Sciatic nerve (tissue), 2 donors: ENCODE results near the gene SLC4A1. TPM values are rescaled to one million over a fixed set of nuclear protein-coding genes. Genes with fewer than 3 reads are reported as not detected.

Experiments
- ATAC-seq: fragments of 200-7000 bp; cut with Tn5 transposase; one replicate; pipeline ENCODE4 v1.9.1; 2020; ENCODE audit warnings: mild to moderate bottlenecking, moderate library complexity
- DNase-seq: peaks from one replicate; pipeline ENCODE4 v3.0.0-alpha.2; 2020; ENCODE audit warnings: low spot score
- intact Hi-C: fragments of 100-400 bp; cut with DNase I; formaldehyde crosslinking; loops from one replicate; pipeline ENCODE4 v1.14.2; 2022
- microRNA-seq: library from miRNA; unstranded; fragments of <30 nt; microRNA quantifications from one replicate; pipeline ENCODE4 v1.2.0, GENCODE V29; 2020
- total RNA-seq: library from RNA; stranded (reverse); fragmentation: NEBNext Ultra II Directional; extraction: Animal tissue kit (Norgen Biotek cat#: 25700); gene quantifications from one replicate; pipeline ENCODE4 v1.2.1, GENCODE V29; 2021
- donor health status: DM: no; HTN: no; CAD: no.
- donor health status: DM: no; HTN: no; CAD: no.

Gene SLC4A1
- total RNA-seq, 1 donor from 2014 or later, result 47.6 TPM

DNA sequence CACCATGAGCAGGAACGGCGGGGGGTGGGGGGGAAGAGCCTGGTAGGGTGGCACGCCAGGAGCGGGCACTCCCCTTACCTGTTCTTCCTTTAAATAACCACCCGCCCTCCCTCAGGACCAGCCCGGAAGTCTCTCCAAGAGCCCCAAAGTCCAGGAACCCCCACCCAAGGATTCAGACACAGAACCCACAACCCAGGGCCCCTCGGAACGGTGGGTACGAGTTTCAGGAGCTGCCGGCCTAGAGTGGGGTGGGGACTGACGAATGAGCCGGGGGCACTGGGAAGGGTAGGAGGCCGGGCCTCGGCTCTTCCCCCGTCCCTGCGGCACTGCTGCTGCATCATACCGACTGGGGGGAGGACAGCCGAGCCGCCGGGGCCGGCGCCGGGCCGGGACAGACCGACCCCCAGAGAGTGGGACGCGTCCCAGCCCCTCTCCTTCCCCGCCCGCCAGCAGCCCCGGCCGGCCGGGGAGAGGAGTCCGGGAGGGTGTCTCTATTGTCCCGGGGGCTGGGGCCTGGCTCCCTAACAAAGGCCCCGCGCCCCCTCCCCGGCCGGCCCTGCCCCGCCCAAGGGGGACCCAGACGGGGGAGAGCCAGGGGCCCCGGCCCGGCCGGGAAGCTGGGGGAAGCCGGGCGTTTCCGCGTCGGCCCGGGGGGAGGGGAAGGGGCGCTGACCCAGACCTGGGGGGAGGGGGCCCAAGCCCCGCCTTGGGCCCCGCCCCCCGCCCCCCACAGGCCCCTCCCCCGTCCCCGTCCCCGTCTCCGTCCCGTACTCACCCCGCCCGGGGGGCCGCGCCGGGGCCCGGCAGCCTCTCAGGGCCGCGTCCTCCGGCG, 69.0 kb downstream of the SLC4A1 start:
- DNase-seq (peak; percentile 85), ATAC-seq (peak; percentile 3)
- intact Hi-C loops, result no loop called here

Small RNAs within 50 kb of the gene (microRNA-seq; reads per million reads assigned to microRNA genes)
- gene MIR6782, result not detected

Other genes starting within 250 kb of the SLC4A1 start
- gene LSM12, start 201.5 kb downstream of the SLC4A1 start, total RNA-seq, result 32.5 TPM
- 38.3 TPM for gene G6PC3, start 197.4 kb downstream of the SLC4A1 start, total RNA-seq
- gene HDAC5, start 144.5 kb downstream of the SLC4A1 start, total RNA-seq, result 63.5 TPM
- 0.85 TPM for gene HROB, start 126.2 kb downstream of the SLC4A1 start, total RNA-seq
- 0.36 TPM for gene ASB16, start 97.4 kb downstream of the SLC4A1 start, total RNA-seq
- 33.0 TPM for gene TMUB2, start 81.2 kb downstream of the SLC4A1 start, total RNA-seq
- gene ATXN7L3, start 68.3 kb downstream of the SLC4A1 start, total RNA-seq, result 59.8 TPM
- gene UBTF, start 48.5 kb downstream of the SLC4A1 start, total RNA-seq, result 76.6 TPM
- gene RUNDC3A, start 40.5 kb upstream of the SLC4A1 start, total RNA-seq, result 2.9 TPM
- 91.6 TPM for gene SLC25A39, start 56.7 kb upstream of the SLC4A1 start, total RNA-seq
- gene GRN, start 77.2 kb upstream of the SLC4A1 start, total RNA-seq, result 169 TPM
- 3.7 TPM for gene FAM171A2, start 95.7 kb upstream of the SLC4A1 start, total RNA-seq
- 6.2 TPM for gene ITGA2B, start 121.5 kb upstream of the SLC4A1 start, total RNA-seq
- gene GPATCH8, start 235.3 kb upstream of the SLC4A1 start, total RNA-seq, result 66.9 TPM